ENCODE measurements around the gene SCYGR8. TPM values are rescaled to one million over a fixed set of nuclear protein-coding genes. Genes with fewer than 3 reads are reported as not detected.
"Not testable (repeated sequence)": the region's sequence is repeated elsewhere in the genome, so short reads cannot be mapped to it uniquely, and the experiment has no call there.

Gene SCYGR8, protein sequence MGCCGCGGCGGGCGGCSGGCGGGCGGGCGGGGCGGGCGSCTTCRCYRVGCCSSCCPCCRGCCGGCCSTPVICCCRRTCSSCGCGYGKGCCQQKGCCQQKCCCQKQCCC
- total RNA-seq: not detected

DNA sequence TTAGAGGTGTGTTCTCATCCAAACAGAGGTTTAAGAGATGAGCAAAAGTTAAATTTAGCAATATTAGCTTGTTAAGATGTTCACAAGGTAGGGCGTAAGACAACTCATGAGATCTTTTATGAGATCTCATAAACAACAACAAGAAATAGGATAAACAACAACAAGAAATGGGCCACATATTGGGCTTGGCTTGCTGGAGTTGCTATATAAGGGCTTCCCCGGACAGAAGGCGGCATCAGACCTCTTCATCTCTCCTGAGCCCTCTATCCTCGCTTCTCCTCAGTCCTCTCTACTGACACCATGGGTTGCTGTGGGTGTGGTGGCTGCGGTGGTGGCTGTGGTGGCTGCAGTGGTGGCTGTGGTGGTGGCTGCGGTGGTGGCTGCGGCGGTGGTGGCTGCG is at the start of gene SCYGR8:
SCYGR8 (plus strand) TSS at position 301 of the 400 bp plus-strand sequence; CDS start at position 301, 0 bp downstream.
- no peaks in the 10 kb centered on the region for H3K4me1 Mint-ChIP-seq (ENCODE audit: low read depth)
- peaks cover 2% of the 10 kb centered on the region for H3K27me3 Mint-ChIP-seq (ENCODE audit: low read depth)
- no peak within 1 kb of the TSS for H3K4me3 Mint-ChIP-seq
- H3K36me3 Mint-ChIP-seq (ENCODE audit: insufficient read depth): no peaks in the 10 kb centered on the region
- DNase-seq: no peak
- no peak for ATAC-seq
- H3K9me3 Mint-ChIP-seq: no peaks in the 10 kb centered on the region

GRCh38 chr2:227696990-227697679 is 48.6 kb upstream of the SCYGR8 start:
- H3K4me1 Mint-ChIP-seq (ENCODE audit: low read depth): no peaks in the 10 kb centered on the region
- H3K9me3 Mint-ChIP-seq: no peaks in the 10 kb centered on the region
- H3K27me3 Mint-ChIP-seq (ENCODE audit: low read depth): peaks cover 4% of the 10 kb centered on the region
- no peak overlapping the region for H3K4me3 Mint-ChIP-seq
- ATAC-seq (no peak), DNase-seq (no peak)
- no peaks in the 10 kb centered on the region for H3K36me3 Mint-ChIP-seq (ENCODE audit: insufficient read depth)

- peaks cover 9% of the 10 kb centered on the region for H3K27me3 Mint-ChIP-seq (ENCODE audit: low read depth)
- ATAC-seq (no peak), DNase-seq (no peak)
- no peaks in the 10 kb centered on the region for H3K36me3 Mint-ChIP-seq (ENCODE audit: insufficient read depth)
- no peak overlapping the region for H3K4me3 Mint-ChIP-seq
- no peaks in the 10 kb centered on the region for H3K4me1 Mint-ChIP-seq (ENCODE audit: low read depth)
- H3K9me3 Mint-ChIP-seq: no peaks in the 10 kb centered on the region
Observed at GRCh38 chr2:227701556-227701955, 44.1 kb upstream of the SCYGR8 start.

- ATAC-seq: no peak
- Mint-ChIP-seq H3K36me3 (ENCODE audit: insufficient read depth) (no peaks in the 10 kb centered on the region), H3K4me3 (no peak overlapping the region), H3K9me3 (no peaks in the 10 kb centered on the region), H3K4me1 (ENCODE audit: low read depth) (no peaks in the 10 kb centered on the region), H3K27me3 (ENCODE audit: low read depth) (peaks cover 9% of the 10 kb centered on the region)
- DNase-seq: no peak
Observed at GRCh38 chr2:227703280-227703732, 42.4 kb upstream of the SCYGR8 start.

- DNase-seq: no peak
- peaks cover 9% of the 10 kb centered on the region for H3K27me3 Mint-ChIP-seq (ENCODE audit: low read depth)
- H3K36me3 Mint-ChIP-seq (ENCODE audit: insufficient read depth): no peaks in the 10 kb centered on the region
- ATAC-seq: no peak
- no peaks in the 10 kb centered on the region for H3K9me3 Mint-ChIP-seq
- H3K4me3 Mint-ChIP-seq: no peak overlapping the region
- no peaks in the 10 kb centered on the region for H3K4me1 Mint-ChIP-seq (ENCODE audit: low read depth)
Observed at GRCh38 chr2:227703961-227704360, 41.7 kb upstream of the SCYGR8 start.

DNA sequence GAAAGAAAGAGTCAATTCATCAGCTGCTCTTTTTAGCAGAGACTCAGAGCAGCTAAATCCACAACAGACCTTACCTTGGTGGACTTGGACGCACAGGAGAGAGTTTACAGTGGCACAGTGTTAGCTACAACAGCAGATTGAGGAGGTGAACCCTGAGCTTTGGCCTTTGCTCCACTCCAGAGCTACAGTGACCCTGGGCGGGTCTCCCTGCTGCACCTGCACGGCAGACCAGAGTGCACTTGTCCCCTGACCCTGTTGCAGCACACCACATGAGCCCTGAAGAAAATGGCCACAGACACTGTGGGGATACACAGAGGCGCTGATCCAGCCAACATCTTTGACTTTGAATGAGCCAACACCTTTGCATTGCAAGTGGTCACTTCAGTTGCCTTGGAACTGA is 38.8 kb upstream of the SCYGR8 start:
- Mint-ChIP-seq H3K27me3 (ENCODE audit: low read depth) (peaks cover 12% of the 10 kb centered on the region), H3K4me1 (ENCODE audit: low read depth) (no peaks in the 10 kb centered on the region), H3K4me3 (no peak overlapping the region), H3K9me3 (no peaks in the 10 kb centered on the region), H3K36me3 (ENCODE audit: insufficient read depth) (no peaks in the 10 kb centered on the region)
- DNase-seq (no peak), ATAC-seq (no peak)

DNA sequence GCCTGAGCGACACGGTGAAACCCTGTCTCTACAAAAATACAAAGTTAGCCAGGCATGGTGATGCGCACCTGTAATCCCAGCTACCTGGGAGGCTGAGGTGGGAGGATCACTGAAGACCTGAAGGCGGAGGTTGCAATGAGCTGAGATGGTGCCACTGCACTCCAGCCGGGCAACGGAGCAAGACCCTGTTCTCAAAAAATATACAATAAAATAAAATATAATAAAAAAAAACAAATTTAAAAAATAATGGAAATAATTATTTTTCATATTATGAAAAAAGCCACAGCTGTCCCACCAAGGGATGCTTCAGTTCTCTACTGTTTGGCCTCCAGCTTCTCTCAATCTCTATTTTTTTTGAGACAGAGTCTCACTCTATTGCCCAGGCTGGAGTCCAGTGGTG is 38.3 kb upstream of the SCYGR8 start:
- Mint-ChIP-seq H3K27me3 (ENCODE audit: low read depth) (peaks cover 12% of the 10 kb centered on the region), H3K4me3 (no peak overlapping the region), H3K9me3 (no peaks in the 10 kb centered on the region), H3K4me1 (ENCODE audit: low read depth) (no peaks in the 10 kb centered on the region), H3K36me3 (ENCODE audit: insufficient read depth) (no peaks in the 10 kb centered on the region)
- DNase-seq: no peak
- no peak for ATAC-seq

GRCh38 chr2:227710986-227711385 is 34.7 kb upstream of the SCYGR8 start:
- peaks cover 2% of the 10 kb centered on the region for H3K27me3 Mint-ChIP-seq (ENCODE audit: low read depth)
- H3K36me3 Mint-ChIP-seq (ENCODE audit: insufficient read depth): no peaks in the 10 kb centered on the region
- H3K4me1 Mint-ChIP-seq (ENCODE audit: low read depth): no peaks in the 10 kb centered on the region
- ATAC-seq (no peak), DNase-seq (no peak)
- no peaks in the 10 kb centered on the region for H3K9me3 Mint-ChIP-seq
- no peak overlapping the region for H3K4me3 Mint-ChIP-seq

DNA sequence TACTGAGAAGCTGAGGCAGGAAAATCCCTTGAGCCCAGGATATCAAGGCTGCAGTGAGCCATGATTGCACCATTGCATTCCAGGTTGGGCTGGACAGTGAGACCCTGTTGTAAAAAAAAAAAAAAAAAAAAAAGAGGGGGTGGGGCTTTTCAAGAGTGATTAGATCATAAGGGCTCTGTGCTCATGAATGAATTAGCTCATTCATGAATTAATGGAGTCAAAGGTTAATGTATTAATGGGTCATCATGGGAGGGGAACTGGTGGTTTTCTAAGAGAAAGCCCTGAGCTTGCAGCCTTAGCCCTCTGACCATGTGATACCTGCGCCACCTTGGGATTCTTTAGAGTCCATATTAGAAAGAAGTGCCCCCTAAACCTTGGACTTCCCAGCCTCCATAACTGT is 32.4 kb upstream of the SCYGR8 start:
- Mint-ChIP-seq H3K9me3 (no peaks in the 10 kb centered on the region), H3K4me3 (no peak overlapping the region), H3K4me1 (ENCODE audit: low read depth) (no peaks in the 10 kb centered on the region), H3K36me3 (ENCODE audit: insufficient read depth) (no peaks in the 10 kb centered on the region), H3K27me3 (ENCODE audit: low read depth) (peaks cover 13% of the 10 kb centered on the region)
- DNase-seq (no peak), ATAC-seq (no peak)

DNA sequence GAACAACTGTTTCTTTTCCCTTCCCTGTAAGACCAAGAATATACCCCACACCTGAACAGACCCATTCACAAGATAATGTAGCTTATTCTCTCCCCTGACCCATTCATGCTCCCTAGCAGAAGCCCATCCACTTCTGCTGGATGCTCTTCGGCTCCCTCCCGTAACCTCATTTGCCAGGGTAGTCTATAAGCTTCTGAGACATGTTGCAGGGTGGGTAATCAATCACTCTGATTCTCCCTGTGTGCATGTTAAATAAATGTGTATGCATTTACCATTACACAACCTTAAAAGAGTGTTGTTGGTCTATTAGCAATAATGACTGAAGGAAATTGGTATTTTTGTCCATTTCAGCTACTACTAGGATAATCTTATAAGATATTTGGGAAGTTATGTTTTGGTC is 29.2 kb upstream of the SCYGR8 start:
- Mint-ChIP-seq H3K9me3 (no peaks in the 10 kb centered on the region), H3K4me3 (no peak overlapping the region), H3K4me1 (ENCODE audit: low read depth) (no peaks in the 10 kb centered on the region), H3K27me3 (ENCODE audit: low read depth) (peaks cover 21% of the 10 kb centered on the region), H3K36me3 (ENCODE audit: insufficient read depth) (no peaks in the 10 kb centered on the region)
- DNase-seq: no peak
- ATAC-seq: no peak

DNA sequence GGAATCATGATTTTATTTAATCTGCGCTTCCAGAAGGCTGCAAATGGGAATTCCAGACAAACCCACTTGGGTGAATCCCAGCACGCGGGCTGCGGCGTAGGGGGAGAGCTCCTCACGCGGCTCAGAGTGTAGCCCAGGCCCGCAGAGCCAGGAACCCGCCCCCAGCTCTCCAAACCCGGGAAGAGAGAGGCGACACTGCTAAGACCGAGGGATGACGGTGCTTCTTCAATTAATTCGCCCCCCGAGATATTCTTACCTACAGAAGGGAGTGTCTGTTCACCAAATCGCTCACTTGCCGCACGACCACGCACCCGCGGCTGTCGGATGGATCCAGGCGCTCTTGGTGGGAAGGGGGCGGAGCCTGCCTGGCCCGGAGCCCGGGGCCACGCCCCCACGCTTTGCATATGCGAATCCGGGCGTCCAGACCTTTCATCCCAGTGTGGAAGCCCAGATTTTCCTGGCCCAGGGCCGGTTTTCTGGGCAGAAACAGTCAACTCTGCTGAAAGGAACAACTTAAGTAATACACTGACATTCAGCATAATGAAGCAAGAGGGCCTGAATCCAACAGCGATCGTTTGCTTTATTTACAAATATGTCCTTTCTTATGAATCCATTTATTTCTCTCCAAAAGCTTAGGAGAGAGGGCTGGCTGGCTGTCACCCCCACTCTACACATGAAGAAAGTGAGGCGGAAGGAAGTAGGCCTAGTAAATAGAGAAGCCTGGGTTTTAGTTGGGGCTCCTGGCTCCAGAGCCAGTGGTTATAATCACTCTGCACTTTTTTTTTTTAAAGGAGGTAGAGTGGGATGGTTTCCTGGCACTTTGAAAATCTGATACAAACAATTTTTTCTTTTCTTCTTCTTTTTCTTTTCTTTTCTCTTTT is 27.8 kb upstream of the SCYGR8 start, which contains the start of gene SLC19A3:
SLC19A3 (minus strand) TSS at position 342 of the 881 bp plus-strand sequence. CDS start 15,710 bp downstream, outside the sequence.
- H3K36me3 Mint-ChIP-seq (ENCODE audit: insufficient read depth): no peaks in the 10 kb centered on the region
- no peaks in the 10 kb centered on the region for H3K4me1 Mint-ChIP-seq (ENCODE audit: low read depth)
- H3K9me3 Mint-ChIP-seq: no peaks in the 10 kb centered on the region
- ATAC-seq (no peak), DNase-seq (no peak)
- H3K4me3 Mint-ChIP-seq: no peak within 1 kb of the TSS
- H3K27me3 Mint-ChIP-seq (ENCODE audit: low read depth): peaks cover 25% of the 10 kb centered on the region

GRCh38 chr2:227719641-227720040 is 26.1 kb upstream of the SCYGR8 start:
- ATAC-seq (no peak), DNase-seq (no peak)
- H3K9me3 Mint-ChIP-seq: no peaks in the 10 kb centered on the region
- H3K36me3 Mint-ChIP-seq (ENCODE audit: insufficient read depth): no peaks in the 10 kb centered on the region
- H3K27me3 Mint-ChIP-seq (ENCODE audit: low read depth): peaks cover 25% of the 10 kb centered on the region
- no peaks in the 10 kb centered on the region for H3K4me1 Mint-ChIP-seq (ENCODE audit: low read depth)
- H3K4me3 Mint-ChIP-seq: no peak overlapping the region

- Mint-ChIP-seq H3K4me3 (no peak overlapping the region), H3K36me3 (ENCODE audit: insufficient read depth) (no peaks in the 10 kb centered on the region), H3K4me1 (ENCODE audit: low read depth) (no peaks in the 10 kb centered on the region), H3K9me3 (no peaks in the 10 kb centered on the region), H3K27me3 (ENCODE audit: low read depth) (peaks cover 27% of the 10 kb centered on the region)
- no peak for DNase-seq
- no peak for ATAC-seq
Observed at GRCh38 chr2:227720680-227721079, 25.0 kb upstream of the SCYGR8 start.

- DNase-seq; H3K9me3 Mint-ChIP-seq; H3K36me3 Mint-ChIP-seq (ENCODE audit: insufficient read depth); ATAC-seq; H3K4me1 Mint-ChIP-seq (ENCODE audit: low read depth); H3K4me3 Mint-ChIP-seq: not testable (repeated sequence)
- H3K27me3 Mint-ChIP-seq (ENCODE audit: low read depth): peaks cover 17% of the 10 kb centered on the region
Observed at GRCh38 chr2:227722821-227723220, 22.9 kb upstream of the SCYGR8 start.

Measured in activated T-cell treated with anti-CD3 and anti-CD28 coated beads, Interleukin-2, amount 50 U/mL, for 4 hours (primary cell).